OCI-LY3 (cell line): ENCODE data around the gene MYBPC2.

Source experiments
- CTCF ChIP-seq: fragments of 200-600, 300-600 bp; sonication (generic); IDR thresholded peaks from 2 replicates; pipeline ENCODE4 v1.5.1; 2014; ENCODE audit warnings: antibody characterized with exemption, low read length, low read depth
- EZH2phosphoT487 ChIP-seq: fragments of 200-600 bp; shearing (Covaris generic); IDR thresholded peaks from 2 replicates; pipeline ENCODE4 v1.6.1; 2018; ENCODE audit warnings: antibody characterized with exemption, mixed run types, low read depth

DNA sequence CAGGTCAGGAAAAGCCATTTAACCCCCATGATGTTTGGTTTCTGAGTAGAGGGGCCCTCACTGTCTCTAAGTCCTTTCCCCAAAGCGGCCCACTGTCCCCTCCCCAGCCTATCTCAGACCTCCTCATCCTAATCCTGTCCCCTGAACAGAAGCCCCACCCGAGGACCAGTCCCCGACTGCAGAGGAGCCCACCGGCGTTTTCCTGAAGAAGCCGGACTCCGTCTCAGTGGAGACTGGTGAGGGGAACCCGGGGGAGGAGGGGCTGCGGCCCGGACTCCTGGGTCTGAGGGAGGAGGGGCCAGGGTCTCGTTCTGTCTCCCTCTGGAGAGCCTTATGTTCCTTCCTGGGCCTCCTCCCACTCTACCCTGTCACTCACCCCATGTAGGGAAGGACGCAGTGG, 2.9 kb downstream of the MYBPC2 start:
- no peak for TF ChIP-seq EZH2phosphoT487
- no peak for TF ChIP-seq CTCF
